NCI-H69 (cell line): ENCODE measurements around the gene MTHFS.

Source experiments
- DNase-seq: peaks from one replicate; lab custom pipeline; 2025; lab: John Stamatoyannopoulos, UW

The MTHFS gene

DNA sequence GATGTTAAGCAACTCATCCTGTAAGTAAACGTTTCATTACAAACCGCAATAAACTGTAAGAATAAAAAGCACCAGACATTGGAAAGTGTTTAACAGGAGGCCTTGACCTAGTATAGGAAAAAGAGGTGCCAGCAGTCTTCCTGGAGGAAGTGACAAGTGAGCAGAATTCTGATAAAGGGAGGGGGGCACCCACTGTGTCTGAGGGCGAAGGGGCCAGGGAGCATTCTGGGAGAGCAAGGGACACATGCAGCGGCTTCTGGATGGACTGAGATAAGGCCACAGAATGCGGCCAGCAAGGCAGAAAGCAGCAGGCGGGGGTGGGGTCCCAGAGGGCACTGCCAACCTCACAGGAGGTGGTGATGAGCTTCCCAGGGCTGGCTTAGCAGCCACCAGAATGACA, 80.2 kb downstream of the MTHFS start:
- no peak for DNase-seq

- no peak for DNase-seq
Observed at GRCh38 chr15:79815468-79815867, 81.3 kb downstream of the MTHFS start.

GRCh38 chr15:79812541-79812940, 84.3 kb downstream of the MTHFS start:
- no peak for DNase-seq

DNA sequence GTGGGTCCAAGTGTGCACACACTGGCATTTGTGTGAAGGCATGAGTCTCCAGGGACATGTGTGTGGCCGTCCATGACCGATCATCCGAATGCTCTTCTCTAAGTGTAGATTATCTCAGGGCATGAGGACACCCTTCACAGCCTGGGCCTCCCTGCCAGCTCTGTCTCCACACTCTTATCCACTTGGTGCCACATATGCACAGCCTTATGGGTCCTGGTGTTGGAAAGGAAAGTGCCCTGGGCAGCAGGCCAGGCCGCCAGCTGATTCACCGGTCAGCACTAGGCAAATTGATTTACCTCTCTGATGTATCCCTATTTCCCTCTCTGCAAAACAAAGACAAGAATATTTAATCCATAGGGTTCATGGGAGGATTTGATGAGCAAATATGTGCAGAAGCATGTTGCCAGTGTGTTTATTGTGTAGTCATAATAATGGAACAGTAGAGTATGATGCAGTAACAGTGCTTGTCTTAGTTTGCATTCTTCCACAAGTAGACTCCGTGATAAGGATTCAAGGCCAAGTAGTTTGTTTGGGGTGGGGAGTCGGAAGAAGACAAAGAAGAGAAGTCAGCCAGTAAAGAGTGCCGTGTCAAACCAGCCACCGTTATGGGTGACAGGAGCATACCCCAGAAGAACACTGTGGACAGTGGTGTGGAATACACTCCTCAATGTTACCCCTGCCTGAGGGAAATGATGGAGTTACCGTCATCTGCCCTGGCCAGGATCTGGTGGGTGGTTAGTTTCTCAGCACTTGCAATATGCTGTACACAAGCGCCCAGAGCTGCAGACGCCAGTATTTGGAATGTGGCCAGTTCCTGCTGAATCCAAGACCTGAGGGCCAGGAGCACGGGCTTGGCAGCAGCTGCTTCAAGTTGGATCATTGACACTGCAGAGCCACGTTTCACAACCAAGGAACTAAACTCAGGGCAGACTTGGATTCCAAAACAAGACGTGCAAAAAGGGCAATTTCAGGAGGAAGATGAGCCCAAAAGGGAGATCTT, 85.1 kb downstream of the MTHFS start:
- DNase-seq, result peak; percentile 80

- no peak for DNase-seq
Observed at GRCh38 chr15:79804838-79805237, 92.0 kb downstream of the MTHFS start.

DNA sequence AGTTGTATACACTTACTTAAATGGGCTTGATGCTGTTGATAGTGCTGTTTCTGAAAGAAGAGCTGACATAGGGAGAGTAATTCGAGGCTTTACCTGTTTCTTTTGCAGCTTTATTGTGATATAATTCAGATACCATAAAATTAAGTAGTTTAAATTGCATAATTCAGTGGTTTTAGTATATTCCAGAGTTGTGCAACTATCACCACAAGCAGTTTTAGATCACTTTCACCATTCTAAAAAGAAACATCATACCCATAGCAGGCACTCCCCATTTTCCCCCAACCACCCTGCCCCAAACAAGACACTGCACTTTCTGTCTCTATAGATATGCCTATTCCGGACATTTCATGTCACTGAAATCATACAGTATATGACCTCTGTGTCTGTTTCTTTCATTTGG, 98.5 kb downstream of the MTHFS start:
- no peak for DNase-seq
